Mesodermal cell (in vitro differentiated cells): ENCODE results near the gene MRPL21.

Experiments used
- H3K27ac ChIP-seq: 2 replicates; pipeline ENCODE4 v1.7.0; 2013; ENCODE audit warnings: mild to moderate bottlenecking, low read depth, low read length, moderate library complexity; ENCODE audit not compliant: severe bottlenecking
- H3K36me3 ChIP-seq: 2 replicates; pipeline ENCODE4 v1.7.1; 2013; ENCODE audit warnings: mild to moderate bottlenecking, low read length, moderate library complexity; ENCODE audit not compliant: control insufficient read depth, insufficient read depth
- H3K4me1 ChIP-seq: one replicate; pipeline ENCODE4 v1.7.1; 2013; ENCODE audit warnings: mild to moderate bottlenecking, low read length; ENCODE audit not compliant: insufficient read depth, control insufficient read depth, poor library complexity, severe bottlenecking
- H3K4me3 ChIP-seq: 2 replicates; pipeline ENCODE4 v1.7.0; 2013; ENCODE audit warnings: low read length, control low read depth, mild to moderate bottlenecking; ENCODE audit not compliant: insufficient read depth, poor library complexity, severe bottlenecking; ENCODE audit errors: extremely low read depth
- H3K9me3 ChIP-seq: 2 replicates; pipeline ENCODE4 v1.7.1; 2013; ENCODE audit warnings: mild to moderate bottlenecking, low read length, moderate library complexity; ENCODE audit not compliant: control insufficient read depth
- WGBS, 2 experiments: methylation state at CpG; one replicate each; pipeline ENCODE4 v1.1.5; 2013; ENCODE audit warnings: missing lambda C conversion rate in 2 of 2; ENCODE audit not compliant: insufficient coverage in 2 of 2; 5-methylcytosine and 5-hydroxymethylcytosine counted together

The MRPL21 gene

GRCh38 chr11:68848429-68848828 lies 55.2 kb downstream of the MRPL21 start:
- Histone ChIP-seq H3K27ac (no peak overlapping the region), H3K36me3 (no peaks in the 10 kb centered on the region), H3K4me3 (no peak overlapping the region), H3K4me1 (peaks cover 3% of the 10 kb centered on the region), H3K9me3 (no peaks in the 10 kb centered on the region)
- 86 to 87% methylated on average over 7 to 14 of the region's 15 CpGs for WGBS, 2 experiments

GRCh38 chr11:68847395-68847794 lies 56.2 kb downstream of the MRPL21 start:
- Histone ChIP-seq H3K36me3 (no peaks in the 10 kb centered on the region), H3K9me3 (no peaks in the 10 kb centered on the region)
- 94% methylated on average over 2 to 3 of the region's 4 CpGs for WGBS, 2 experiments

GRCh38 chr11:68845351-68846002 lies 58.2 kb downstream of the MRPL21 start:
- Histone ChIP-seq H3K36me3 (no peaks in the 10 kb centered on the region), H3K4me3 (no peak overlapping the region), H3K4me1 (peaks cover 7% of the 10 kb centered on the region), H3K27ac (no peak overlapping the region), H3K9me3 (no peaks in the 10 kb centered on the region)
- 79 to 86% methylated on average over 17 to 18 of the region's 18 CpGs for WGBS, 2 experiments

More at GRCh38 chr11:68847395-68847794, 56.2 kb downstream of the MRPL21 start:
- Histone ChIP-seq H3K4me3 (no peak overlapping the region), H3K27ac (no peak overlapping the region), H3K4me1 (peaks cover 5% of the 10 kb centered on the region)

GRCh38 chr11:68844801-68845200 lies 58.8 kb downstream of the MRPL21 start:
- H3K4me1 ChIP-seq = peaks cover 10% of the 10 kb centered on the region
- no peak overlapping the region for H3K27ac ChIP-seq
- 79 to 86% methylated on average over 5 to 6 of the region's 6 CpGs for WGBS, 2 experiments
- no peak overlapping the region for H3K4me3 ChIP-seq
- H3K36me3 ChIP-seq = no peaks in the 10 kb centered on the region
- no peaks in the 10 kb centered on the region for H3K9me3 ChIP-seq

GRCh38 chr11:68844376-68844775 lies 59.3 kb downstream of the MRPL21 start:
- H3K9me3 ChIP-seq = no peaks in the 10 kb centered on the region

GRCh38 chr11:68843703-68844312 lies 59.8 kb downstream of the MRPL21 start:
- 1 to 2% methylated on average over 49 to 54 of the region's 54 CpGs for WGBS, 2 experiments
- no peaks in the 10 kb centered on the region for H3K9me3 ChIP-seq
- no peaks in the 10 kb centered on the region for H3K36me3 ChIP-seq
- peaks cover 10% of the 10 kb centered on the region for H3K4me1 ChIP-seq
- no peak overlapping the region for H3K27ac ChIP-seq
- peak overlapping the region; percentile 5 for H3K4me3 ChIP-seq

More at GRCh38 chr11:68844376-68844775, 59.3 kb downstream of the MRPL21 start:
- no peaks in the 10 kb centered on the region for H3K36me3 ChIP-seq
- no peak overlapping the region for H3K27ac ChIP-seq
- WGBS, 2 experiments = 27 to 61% methylated on average over 1 to 2 of the region's 3 CpGs
- H3K4me1 ChIP-seq = peaks cover 10% of the 10 kb centered on the region
- H3K4me3 ChIP-seq = no peak overlapping the region

- no peaks in the 10 kb centered on the region for H3K9me3 ChIP-seq
- 4 to 7% methylated on average over 11 to 17 of the region's 23 CpGs for WGBS, 2 experiments
- no peak overlapping the region for H3K27ac ChIP-seq
- peaks cover 10% of the 10 kb centered on the region for H3K4me1 ChIP-seq
- H3K36me3 ChIP-seq = no peaks in the 10 kb centered on the region
- H3K4me3 ChIP-seq = no peak overlapping the region
These were observed 60.5 kb downstream of the MRPL21 start for GRCh38 chr11:68843052-68843561.

GRCh38 chr11:68842427-68843051 lies 61.1 kb downstream of the MRPL21 start:
- peaks cover 10% of the 10 kb centered on the region for H3K4me1 ChIP-seq
- no peak overlapping the region for H3K27ac ChIP-seq
- 35 to 51% methylated on average over 13 to 18 of the region's 25 CpGs for WGBS, 2 experiments
- H3K9me3 ChIP-seq = no peaks in the 10 kb centered on the region
- H3K4me3 ChIP-seq = no peak overlapping the region
- no peaks in the 10 kb centered on the region for H3K36me3 ChIP-seq

GRCh38 chr11:68841718-68842426 lies 61.8 kb downstream of the MRPL21 start, which contains the start of gene CPT1A:
TSS of gene CPT1A (minus strand) at chr11:68841916. CDS start at chr11:68815474, 26,442 bp downstream.
- Histone ChIP-seq H3K4me1 (peaks cover 10% of the 10 kb centered on the region), H3K4me3 (peak within 1 kb of the TSS; percentile 18), H3K27ac (no peak within 1 kb of the TSS), H3K9me3 (no peaks in the 10 kb centered on the region), H3K36me3 (no peaks in the 10 kb centered on the region)
- 15 to 16% methylated on average over 45 to 58 of the region's 82 CpGs for WGBS, 2 experiments
